ENCODE data around the gene HTRA2.
"Not testable (repeated sequence)": the region's sequence is repeated elsewhere in the genome, so short reads cannot be mapped to it uniquely, and the experiment has no call there.

Gene HTRA2

GRCh38 chr2:74559912-74560311, 30.2 kb downstream of the HTRA2 start:
- ATAC-seq, result no peak
- TF ChIP-seq ZFP3 (CRISPR knock-in tag; IDR thresholded peaks at IDR 0.05) (no peak), POU6F1 (CRISPR knock-in tag; IDR thresholded peaks at IDR 0.05; ENCODE audit: borderline replicate concordance, low read depth) (no peak), TSHZ2 (CRISPR knock-in tag; IDR thresholded peaks at IDR 0.05) (no peak), CREB5 (CRISPR knock-in tag; IDR thresholded peaks at IDR 0.05; ENCODE audit: low read depth) (no peak), TOX (CRISPR knock-in tag; IDR thresholded peaks at IDR 0.05; ENCODE audit: borderline replicate concordance) (no peak), ISL1 (CRISPR knock-in tag; IDR thresholded peaks at IDR 0.05) (no peak), PPARA (CRISPR knock-in tag; IDR thresholded peaks at IDR 0.05; ENCODE audit: borderline replicate concordance) (no peak), PATZ1 (CRISPR knock-in tag; IDR thresholded peaks at IDR 0.05; ENCODE audit: borderline replicate concordance) (no peak), TCF4 (CRISPR knock-in tag; IDR thresholded peaks at IDR 0.05; ENCODE audit: borderline replicate concordance) (no peak), ZNF70 (CRISPR knock-in tag; IDR thresholded peaks at IDR 0.05) (no peak), CSDC2 (CRISPR knock-in tag; IDR thresholded peaks at IDR 0.05) (no peak), ZFP30 (CRISPR knock-in tag; IDR thresholded peaks at IDR 0.05) (no peak), OSR1 (CRISPR knock-in tag; IDR thresholded peaks at IDR 0.05) (no peak), SNAI2 (CRISPR knock-in tag; IDR thresholded peaks at IDR 0.05) (no peak), GLIS3 (CRISPR knock-in tag; IDR thresholded peaks at IDR 0.05) (no peak), ZNF8 (CRISPR knock-in tag; IDR thresholded peaks at IDR 0.05) (no peak), RARB (CRISPR knock-in tag; IDR thresholded peaks at IDR 0.05) (no peak), ARNTL (CRISPR knock-in tag; IDR thresholded peaks at IDR 0.05; ENCODE audit: borderline replicate concordance, low read depth) (no peak)

- TF ChIP-seq GLIS3 (CRISPR knock-in tag; IDR thresholded peaks at IDR 0.05) (no peak), PPARA (CRISPR knock-in tag; IDR thresholded peaks at IDR 0.05; ENCODE audit: borderline replicate concordance) (no peak), TSHZ2 (CRISPR knock-in tag; IDR thresholded peaks at IDR 0.05) (no peak), ISL1 (CRISPR knock-in tag; IDR thresholded peaks at IDR 0.05) (no peak), OSR1 (CRISPR knock-in tag; IDR thresholded peaks at IDR 0.05) (no peak), ESRRG (CRISPR knock-in tag; IDR thresholded peaks at IDR 0.05) (no peak), TOX (CRISPR knock-in tag; IDR thresholded peaks at IDR 0.05; ENCODE audit: borderline replicate concordance) (no peak), ZNF565 (CRISPR knock-in tag; conservative IDR thresholded peaks at IDR 0.05; ENCODE audit: low read depth) (no peak), SNAI2 (CRISPR knock-in tag; IDR thresholded peaks at IDR 0.05) (no peak)
- peak; percentile 38 for ATAC-seq
These were observed 30.9 kb downstream of the HTRA2 start for GRCh38 chr2:74560591-74560990.

GRCh38 chr2:74561022-74561421, 31.3 kb downstream of the HTRA2 start:
- ATAC-seq, result not testable (repeated sequence)

Data from SK-N-SH treated with all-trans-retinoic acid at 6 μM for 48 hours (cell line).